ENCODE measurements around the gene TAOK1. TPM values are rescaled to one million over a fixed set of nuclear protein-coding genes. Genes with fewer than 3 reads are reported as not detected.
"Not testable (repeated sequence)": the region's sequence is repeated elsewhere in the genome, so short reads cannot be mapped to it uniquely, and the experiment has no call there.

Gene TAOK1
- total RNA-seq, 1 donor from 2014 or later = 101 TPM

- ATAC-seq = no peak
- intact Hi-C loops (cut with DNase I) = no loop called here
- DNase-seq (ENCODE audit: low spot score) = no peak
Observed at GRCh38 chr17:29504711-29505110, 114.5 kb downstream of the TAOK1 start.

GRCh38 chr17:29505836-29506235 is 115.7 kb downstream of the TAOK1 start:
- no peak for ATAC-seq
- intact Hi-C loops (cut with DNase I) = no loop called here

GRCh38 chr17:29510953-29511352 is 120.8 kb downstream of the TAOK1 start:
- intact Hi-C loops (cut with DNase I) = no loop called here
- DNase-seq (ENCODE audit: low spot score) (no peak), ATAC-seq (no peak)

More at GRCh38 chr17:29505836-29506235, 115.7 kb downstream of the TAOK1 start:
- DNase-seq (ENCODE audit: low spot score) = no peak

GRCh38 chr17:29514792-29515191 is 124.6 kb downstream of the TAOK1 start:
- DNase-seq (ENCODE audit: low spot score) (no peak), ATAC-seq (no peak)
- intact Hi-C loops (cut with DNase I) = no loop called here

- ATAC-seq (no peak), DNase-seq (ENCODE audit: low spot score) (no peak)
- intact Hi-C loops (cut with DNase I) = no loop called here
Observed at GRCh38 chr17:29518359-29518758, 128.2 kb downstream of the TAOK1 start.

GRCh38 chr17:29524692-29525091 is 134.5 kb downstream of the TAOK1 start:
- no peak for ATAC-seq
- no peak for DNase-seq (ENCODE audit: low spot score)
- intact Hi-C loops (cut with DNase I) = no loop called here

- ATAC-seq (no peak), DNase-seq (ENCODE audit: low spot score) (no peak)
- intact Hi-C loops (cut with DNase I) = no loop called here
Observed at GRCh38 chr17:29526322-29526721, 136.2 kb downstream of the TAOK1 start.

- no peak for DNase-seq (ENCODE audit: low spot score)
- no peak for ATAC-seq
- intact Hi-C loops (cut with DNase I) = no loop called here
Observed at GRCh38 chr17:29533976-29534375, 143.8 kb downstream of the TAOK1 start.

- intact Hi-C loops (cut with DNase I) = no loop called here
- no peak for ATAC-seq
- no peak for DNase-seq (ENCODE audit: low spot score)
Observed at GRCh38 chr17:29544066-29544465, 153.9 kb downstream of the TAOK1 start.

GRCh38 chr17:29546085-29546484 is 155.9 kb downstream of the TAOK1 start:
- no peak for ATAC-seq

GRCh38 chr17:29546830-29547229 is 156.7 kb downstream of the TAOK1 start:
- ATAC-seq = no peak
- DNase-seq (ENCODE audit: low spot score) = no peak
- intact Hi-C loops (cut with DNase I) = no loop called here

More at GRCh38 chr17:29546085-29546484, 155.9 kb downstream of the TAOK1 start:
- intact Hi-C loops (cut with DNase I) = no loop called here
- DNase-seq (ENCODE audit: low spot score) = no peak

GRCh38 chr17:29549177-29549923 is 159.2 kb downstream of the TAOK1 start:
- intact Hi-C loops (cut with DNase I) = no loop called here
- DNase-seq (ENCODE audit: low spot score) (no peak), ATAC-seq (no peak)

GRCh38 chr17:29555840-29556239 is 165.7 kb downstream of the TAOK1 start:
- DNase-seq (ENCODE audit: low spot score) (no peak), ATAC-seq (no peak)
- intact Hi-C loops (cut with DNase I) = no loop called here

GRCh38 chr17:29557085-29557738 is 167.0 kb downstream of the TAOK1 start:
- no peak for DNase-seq (ENCODE audit: low spot score)
- no peak for ATAC-seq
- intact Hi-C loops (cut with DNase I) = no loop called here

GRCh38 chr17:29557739-29558116 is 167.6 kb downstream of the TAOK1 start:
- ATAC-seq = no peak
- DNase-seq (ENCODE audit: low spot score) = no peak
- intact Hi-C loops (cut with DNase I) = no loop called here

GRCh38 chr17:29558139-29558538 is 168.0 kb downstream of the TAOK1 start:
- DNase-seq (ENCODE audit: low spot score); ATAC-seq; intact Hi-C loops (cut with DNase I): not testable (repeated sequence)

- intact Hi-C loops (cut with DNase I) = no loop called here
- DNase-seq (ENCODE audit: low spot score) (peak; percentile 9), ATAC-seq (no peak)
Observed at GRCh38 chr17:29559640-29560039, 169.5 kb downstream of the TAOK1 start.

GRCh38 chr17:29560316-29560715 is 170.2 kb downstream of the TAOK1 start:
- ATAC-seq (peak; percentile 65), DNase-seq (ENCODE audit: low spot score) (peak; percentile 26)
- intact Hi-C loops (cut with DNase I) = no loop called here

- peak; percentile 62 for DNase-seq (ENCODE audit: low spot score)
- intact Hi-C loops (cut with DNase I) = no loop called here
- no peak for ATAC-seq
Observed at GRCh38 chr17:29561554-29562517, 171.7 kb downstream of the TAOK1 start.
